GM12873 (cell line): ENCODE results near the gene HOXC9.

ENCODE experiments used
- TF ChIP-seq, protein P1 (sequence below): IDR thresholded peaks from 2 replicates; pipeline ENCODE4 v1.5.1; 2012; ENCODE audit warnings: low read depth, mild to moderate bottlenecking, moderate library complexity, low read length, control low read depth; ENCODE audit not compliant: insufficient read depth; ENCODE audit errors: missing control alignments

Gene HOXC9

DNA sequence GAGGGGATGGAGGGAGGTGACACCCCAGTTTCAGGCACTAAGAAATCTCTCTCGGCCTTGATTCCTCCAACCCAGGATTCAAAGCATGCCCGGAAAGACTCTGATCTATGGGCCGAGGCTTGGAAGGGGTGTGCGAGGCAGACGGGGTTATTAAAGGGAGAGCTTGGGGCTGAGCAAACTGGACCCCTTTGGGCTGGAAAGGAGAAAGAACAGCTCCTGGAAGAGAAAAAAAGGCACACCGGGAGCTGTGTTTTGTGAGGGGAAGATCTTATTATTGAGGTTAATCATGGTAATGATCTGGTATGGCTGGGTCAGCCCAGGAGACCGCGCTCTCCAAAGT is 48.0 kb downstream of the HOXC9 start:
- TF ChIP-seq, protein P1, sequence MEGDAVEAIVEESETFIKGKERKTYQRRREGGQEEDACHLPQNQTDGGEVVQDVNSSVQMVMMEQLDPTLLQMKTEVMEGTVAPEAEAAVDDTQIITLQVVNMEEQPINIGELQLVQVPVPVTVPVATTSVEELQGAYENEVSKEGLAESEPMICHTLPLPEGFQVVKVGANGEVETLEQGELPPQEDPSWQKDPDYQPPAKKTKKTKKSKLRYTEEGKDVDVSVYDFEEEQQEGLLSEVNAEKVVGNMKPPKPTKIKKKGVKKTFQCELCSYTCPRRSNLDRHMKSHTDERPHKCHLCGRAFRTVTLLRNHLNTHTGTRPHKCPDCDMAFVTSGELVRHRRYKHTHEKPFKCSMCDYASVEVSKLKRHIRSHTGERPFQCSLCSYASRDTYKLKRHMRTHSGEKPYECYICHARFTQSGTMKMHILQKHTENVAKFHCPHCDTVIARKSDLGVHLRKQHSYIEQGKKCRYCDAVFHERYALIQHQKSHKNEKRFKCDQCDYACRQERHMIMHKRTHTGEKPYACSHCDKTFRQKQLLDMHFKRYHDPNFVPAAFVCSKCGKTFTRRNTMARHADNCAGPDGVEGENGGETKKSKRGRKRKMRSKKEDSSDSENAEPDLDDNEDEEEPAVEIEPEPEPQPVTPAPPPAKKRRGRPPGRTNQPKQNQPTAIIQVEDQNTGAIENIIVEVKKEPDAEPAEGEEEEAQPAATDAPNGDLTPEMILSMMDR: no peak

DNA sequence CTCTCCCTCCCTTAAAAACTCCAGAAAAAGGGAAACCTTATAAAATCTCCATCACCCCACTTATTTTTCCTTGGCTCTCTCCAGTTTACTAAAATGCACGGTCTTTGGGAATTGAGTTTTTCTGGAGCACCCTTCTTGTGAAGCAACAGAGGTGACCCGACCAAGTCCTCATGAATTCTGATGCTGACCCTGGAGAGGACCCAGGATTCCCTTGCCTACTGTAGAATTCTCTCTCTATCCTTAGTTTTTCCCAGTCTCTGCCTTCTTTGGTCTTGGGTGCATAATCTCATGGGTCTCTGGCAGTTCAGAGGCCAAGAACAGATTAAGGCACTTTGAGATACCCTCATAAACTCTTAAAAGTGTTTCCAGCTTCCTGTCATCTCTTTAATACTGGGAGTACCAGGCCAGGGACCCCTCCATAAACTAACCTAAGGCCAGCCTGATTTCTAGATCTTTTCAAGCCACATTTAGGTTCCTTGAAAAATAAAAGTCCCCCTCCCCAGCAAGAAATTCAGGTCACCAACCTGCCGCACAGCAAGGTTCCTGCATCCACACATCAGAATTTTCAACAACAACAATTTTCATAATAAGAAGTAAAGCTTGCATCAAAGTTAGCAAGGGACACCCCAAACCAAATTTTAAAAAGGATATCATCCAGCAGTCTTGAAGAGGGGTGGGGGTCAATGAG is 48.6 kb downstream of the HOXC9 start:
- TF ChIP-seq, protein P1: no peak

DNA sequence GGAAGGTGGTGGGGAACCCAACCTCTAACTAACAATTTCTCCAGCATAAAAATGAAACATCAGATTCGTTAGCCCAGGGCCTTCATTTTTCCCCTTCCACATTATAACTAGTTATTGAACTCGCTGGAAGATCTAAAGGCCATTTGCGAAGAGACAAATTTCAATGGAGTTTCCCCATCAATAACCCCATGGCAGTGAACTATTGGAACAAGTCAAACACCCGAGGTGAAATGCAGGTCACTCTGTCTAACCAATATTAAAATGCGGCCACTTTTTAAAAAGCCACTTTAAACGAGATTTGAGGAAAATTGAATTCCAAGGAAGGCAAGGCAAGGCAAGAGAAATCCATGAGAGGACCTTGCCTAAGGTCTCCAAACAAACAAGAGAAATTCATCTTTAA is 49.1 kb downstream of the HOXC9 start:
- TF ChIP-seq, protein P1: no peak

DNA sequence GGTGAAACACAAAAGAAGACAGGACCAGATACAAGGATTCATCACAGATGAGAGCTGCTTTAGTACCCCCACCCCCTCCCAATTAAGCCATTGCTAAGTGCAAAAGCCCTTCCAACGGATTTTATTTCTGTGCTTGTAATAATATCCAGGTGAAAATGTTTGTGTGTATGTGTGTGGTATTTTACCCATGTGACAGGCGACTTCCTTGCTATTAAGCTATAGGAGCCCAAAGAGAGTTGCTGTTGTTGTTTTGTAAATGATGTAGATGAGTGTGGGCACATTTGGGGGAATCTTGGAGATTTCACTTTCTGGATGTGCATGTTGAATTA is 50.5 kb downstream of the HOXC9 start:
- TF ChIP-seq, protein P1: no peak

DNA sequence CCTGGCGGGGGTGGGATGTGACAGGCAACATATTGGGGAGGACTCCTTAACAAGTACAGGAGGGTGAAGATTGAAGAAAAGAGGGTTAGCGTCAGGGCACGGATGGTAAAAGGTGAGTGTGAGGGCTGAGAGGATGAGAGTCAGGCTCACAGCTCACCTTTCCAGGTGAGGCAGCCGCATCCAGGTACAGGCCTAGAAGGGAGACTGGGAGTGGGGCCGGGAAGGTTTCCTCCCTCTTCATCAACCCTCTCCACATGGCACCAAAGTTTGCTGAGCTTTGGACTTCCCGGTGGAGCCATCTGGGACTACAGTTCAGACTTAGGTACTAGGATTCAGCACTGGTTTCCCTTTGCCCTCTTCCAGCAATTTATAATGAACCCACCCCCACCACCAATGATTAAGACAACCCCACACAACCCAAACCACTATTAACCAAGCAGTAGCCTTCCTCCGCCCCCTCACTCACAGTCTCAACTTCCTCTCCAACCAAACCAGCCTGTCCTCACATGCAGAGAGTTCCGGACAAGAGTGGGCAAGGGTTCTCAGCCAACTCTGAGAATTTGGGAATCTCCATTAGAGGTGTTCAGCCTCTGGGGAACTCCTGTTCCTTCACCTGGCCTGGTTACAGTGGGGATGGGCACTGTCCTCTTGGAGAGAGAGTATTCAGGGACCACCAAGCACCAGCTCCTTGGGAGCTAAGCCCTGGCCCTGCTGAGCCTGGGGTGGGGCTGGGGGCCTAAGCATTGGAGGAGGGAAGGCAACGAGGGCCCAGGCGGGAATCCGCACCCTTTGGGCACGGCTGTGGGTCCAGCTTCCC is 51.3 kb downstream of the HOXC9 start:
- TF ChIP-seq, protein P1: no peak

DNA sequence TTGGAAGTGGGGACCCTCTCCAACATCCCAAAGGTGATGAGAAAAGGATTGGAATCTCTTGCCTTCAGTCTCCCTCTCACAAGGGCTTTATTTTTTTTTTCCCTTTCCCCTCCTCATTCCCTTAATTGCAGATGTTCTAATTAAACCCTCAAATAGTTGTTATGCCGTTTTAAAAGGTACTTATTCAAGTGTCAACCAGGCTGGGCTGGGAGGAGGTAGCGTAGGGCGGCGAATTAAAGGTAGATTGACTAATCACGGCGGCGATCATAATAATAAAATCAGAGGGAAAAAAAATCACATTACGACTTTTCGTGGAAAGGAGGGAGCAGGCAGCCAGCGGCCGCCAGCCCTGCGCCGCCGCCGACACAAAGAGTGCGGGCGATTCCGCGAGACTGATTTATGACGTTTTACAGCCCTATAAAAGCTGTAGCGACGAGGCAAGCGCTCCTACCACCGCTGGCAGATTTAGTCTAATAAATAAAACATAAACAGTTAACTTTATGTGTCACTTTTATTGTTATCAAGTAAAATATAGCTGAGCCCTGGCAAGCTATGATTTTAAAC is 52.0 kb downstream of the HOXC9 start:
- TF ChIP-seq, protein P1: no peak

DNA sequence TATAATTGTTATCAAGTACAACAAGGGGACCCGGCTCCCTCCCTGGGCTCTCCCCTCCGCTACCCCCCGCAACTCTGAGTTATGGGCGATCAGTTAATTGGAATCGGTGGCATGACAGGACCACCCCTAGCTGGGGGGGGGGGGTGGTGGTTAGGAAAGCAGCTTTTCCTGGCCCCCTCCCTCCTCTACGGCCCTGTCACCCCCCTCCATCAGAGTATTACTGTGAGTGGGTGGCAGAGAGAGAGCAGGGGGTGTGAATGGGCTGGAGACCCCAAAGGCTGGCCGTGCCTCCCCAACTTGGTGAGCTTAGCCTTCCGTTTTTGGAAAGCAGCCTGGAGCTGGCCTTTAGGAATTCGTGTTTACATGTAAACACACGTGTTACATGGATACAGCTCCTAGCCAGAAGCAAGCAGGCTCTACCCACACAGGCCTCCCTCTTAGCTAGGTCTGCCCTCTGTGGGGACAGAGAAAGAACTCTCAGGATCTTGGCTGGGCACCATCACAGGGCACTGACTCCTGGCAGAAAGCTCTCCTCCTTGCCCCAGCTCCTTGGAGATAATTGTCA is 52.6 kb downstream of the HOXC9 start:
- TF ChIP-seq, protein P1: no peak
